Panc1 (cell line): ENCODE results near the gene ELP5. TPM values are rescaled to one million over a fixed set of nuclear protein-coding genes. Genes with fewer than 3 reads are reported as not detected.

ENCODE experiments used
- ATAC-seq: fragments of 200-7000 bp; cut with Tn5 transposase; 2 replicates; pipeline ENCODE4 v1.9.1; 2020; ENCODE audit warnings: mild to moderate bottlenecking, moderate library complexity
- BruUV-seq: library from RNA; stranded (reverse); fragments of 400-500 nt; replicated peaks from 2 replicates; lab custom pipeline; 2021; lab: Mats Ljungman, UMichigan
- CTCF ChIA-PET: fragments of 300-600 bp; sonication (Branson Sonifier 250); formaldehyde crosslinking; loops from one replicate; lab custom pipeline; 2022; ENCODE audit warnings: antibody characterized with exemption; lab: Charles Lee
- POLR2A ChIA-PET: fragments of 300-600 bp; sonication (Branson Sonifier 250); formaldehyde crosslinking; loops from one replicate; lab custom pipeline; 2022; ENCODE audit warnings: antibody characterized with exemption; lab: Charles Lee
- DNase-seq: peaks from one replicate; pipeline ENCODE4 v3.0.0-alpha.2; 2010; ENCODE audit warnings: low read depth, low spot score
- H3K27ac ChIP-seq: 2 replicates; pipeline ENCODE4 v1.5.1; 2011; ENCODE audit warnings: mild to moderate bottlenecking, low read length, inconsistent platforms
- H3K27me3 ChIP-seq: fragments of 200-500 bp; sonication (Bioruptor generic); 2 replicates; pipeline ENCODE4 v1.6.0; 2014; ENCODE audit warnings: low read length, inconsistent platforms; ENCODE audit not compliant: control insufficient read depth, insufficient read depth
- H3K36me3 ChIP-seq: fragments of 200-500 bp; sonication (Bioruptor generic); 2 replicates; pipeline ENCODE4 v1.5.1; 2014; ENCODE audit warnings: inconsistent platforms, mild to moderate bottlenecking, low read length, moderate library complexity; ENCODE audit not compliant: control insufficient read depth, insufficient read depth
- H3K4me1 ChIP-seq: 2 replicates; pipeline ENCODE4 v1.5.1; 2011; ENCODE audit warnings: inconsistent platforms, mild to moderate bottlenecking, low read length, moderate library complexity; ENCODE audit not compliant: control insufficient read depth, insufficient read depth
- H3K4me3 ChIP-seq, 2 experiments: 2 replicates each; pipeline ENCODE4 v1.5.1; 2011 to 2012; ENCODE audit warnings: low read depth in 2 of 2, low read length in 2 of 2, mild to moderate bottlenecking in 2 of 2, inconsistent platforms in 1 of 2, moderate library complexity in 1 of 2
- H3K9me3 ChIP-seq: fragments of 200-500 bp; sonication (Bioruptor generic); 2 replicates; pipeline ENCODE4 v1.5.1; 2014; ENCODE audit warnings: low read depth, mild to moderate bottlenecking, inconsistent platforms, low read length, moderate library complexity; ENCODE audit not compliant: control insufficient read depth, insufficient read depth
- POLR2AphosphoS5 ChIP-seq: IDR thresholded peaks from 2 replicates; pipeline ENCODE4 v1.6.1; 2012; ENCODE audit warnings: mild to moderate bottlenecking, low read depth, low read length, moderate library complexity
- TCF7L2 ChIP-seq: IDR thresholded peaks from 2 replicates; pipeline ENCODE4 v1.6.1; 2011; ENCODE audit warnings: mild to moderate bottlenecking, low read depth, low read length, inconsistent platforms
- in situ Hi-C: cut with HindIII; loops from 2 replicates; pipeline ENCODE4 v1.10.0; 2016; ENCODE audit warnings: low sequenced_read_pairs, low pct_unique_long_range_greater_than_20kb
- intact Hi-C: fragments of 100-400 bp; cut with micrococcal nuclease; formaldehyde crosslinking; loops from one replicate; pipeline ENCODE4 v1.10.0; 2022; ENCODE audit not compliant: unreplicated experiment
- total RNA-seq: library from RNA; stranded (reverse); gene quantifications from one replicate; pipeline ENCODE4 v1.2.1, GENCODE V29; 2021; ENCODE audit not compliant: unreplicated experiment
- TF ChIP-seq, protein P1 (sequence below): fragments of 450-650 bp; IDR thresholded peaks from 2 replicates; pipeline ENCODE4 v1.5.1; 2017; ENCODE audit warnings: mild to moderate bottlenecking
- TF ChIP-seq, protein P2 (sequence below), 2 experiments: IDR thresholded peaks; 2 replicates each; pipeline ENCODE4 v1.6.1; 2011 to 2012; ENCODE audit warnings: low read depth in 2 of 2, control low read depth in 1 of 2, low read length in 1 of 2, mild to moderate bottlenecking in 1 of 2, moderate library complexity in 1 of 2; ENCODE audit not compliant: insufficient read depth in 1 of 2

ELP5 gene
- total RNA-seq, 1 experiment from 2014 or later, result 89.5 TPM

DNA sequence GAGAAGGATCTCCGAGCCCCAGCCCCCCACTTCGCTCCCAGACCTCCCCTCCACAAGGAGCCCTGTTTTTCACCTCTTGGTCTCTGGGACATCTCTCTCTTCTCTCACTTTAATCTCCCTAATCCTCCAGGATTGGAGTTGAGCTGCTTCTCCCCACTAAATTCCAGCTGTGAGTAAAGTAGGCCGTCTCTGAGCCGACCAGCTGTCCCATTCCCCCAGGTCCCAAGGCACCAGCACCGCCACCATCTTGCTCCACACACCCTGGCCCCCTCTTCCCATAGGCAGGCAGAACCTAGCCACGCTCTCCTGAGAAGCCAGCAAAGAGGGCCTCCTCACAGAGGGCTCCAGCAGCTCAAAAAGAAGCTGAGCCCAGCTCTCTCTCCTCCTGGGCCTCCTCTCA lies 33.3 kb upstream of the ELP5 start:
- no TSS peak for BruUV-seq
- H3K4me1 ChIP-seq, result peaks cover 50% of the 10 kb centered on the region

DNA sequence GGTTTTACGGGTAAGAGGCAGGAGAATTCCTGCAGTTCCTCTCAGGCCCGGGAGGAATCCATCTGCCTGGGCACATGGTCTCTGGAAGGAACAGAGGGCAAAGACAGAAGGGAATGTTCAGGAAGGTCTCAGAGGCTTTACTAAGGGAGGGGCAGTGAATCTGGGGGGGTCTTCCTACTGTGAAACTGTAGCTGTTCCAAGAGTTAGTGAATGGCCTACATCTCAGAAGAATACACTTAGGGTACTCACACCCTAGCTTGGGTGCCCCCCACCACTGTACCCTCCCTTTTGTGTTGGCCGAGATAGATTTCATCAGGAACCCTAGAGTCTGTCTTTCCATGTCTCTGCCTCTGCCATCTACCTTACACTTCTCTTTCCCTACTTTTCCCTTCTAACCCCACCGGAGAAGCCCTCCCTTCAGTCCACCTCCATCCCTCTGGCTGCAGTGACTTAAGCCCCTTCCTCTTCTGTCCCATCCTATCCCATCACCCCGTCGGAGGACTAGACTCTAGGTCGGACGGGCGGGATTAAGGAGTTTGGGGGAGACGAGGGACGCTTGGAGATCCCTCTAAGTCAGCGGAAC lies 32.7 kb upstream of the ELP5 start:
- Histone ChIP-seq H3K9me3 (no peaks in the 10 kb centered on the region), H3K4me1 (peaks cover 53% of the 10 kb centered on the region), H3K27ac (peak overlapping the region; percentile 95), H3K36me3 (peaks cover 5% of the 10 kb centered on the region; the same call in 1 of the 2 replicates), H3K27me3 (no peaks in the 10 kb centered on the region), H3K4me3 (peak overlapping the region; percentile 73 to 78)
- intact Hi-C loops, result no loop called here
- CTCF ChIA-PET, result interaction anchor here (0.6 kb wide), 1 partner anchor 153 kb away, joined by 4 read pairs; no protein-coding TSS in a partner anchor
- TF ChIP-seq, protein P1, sequence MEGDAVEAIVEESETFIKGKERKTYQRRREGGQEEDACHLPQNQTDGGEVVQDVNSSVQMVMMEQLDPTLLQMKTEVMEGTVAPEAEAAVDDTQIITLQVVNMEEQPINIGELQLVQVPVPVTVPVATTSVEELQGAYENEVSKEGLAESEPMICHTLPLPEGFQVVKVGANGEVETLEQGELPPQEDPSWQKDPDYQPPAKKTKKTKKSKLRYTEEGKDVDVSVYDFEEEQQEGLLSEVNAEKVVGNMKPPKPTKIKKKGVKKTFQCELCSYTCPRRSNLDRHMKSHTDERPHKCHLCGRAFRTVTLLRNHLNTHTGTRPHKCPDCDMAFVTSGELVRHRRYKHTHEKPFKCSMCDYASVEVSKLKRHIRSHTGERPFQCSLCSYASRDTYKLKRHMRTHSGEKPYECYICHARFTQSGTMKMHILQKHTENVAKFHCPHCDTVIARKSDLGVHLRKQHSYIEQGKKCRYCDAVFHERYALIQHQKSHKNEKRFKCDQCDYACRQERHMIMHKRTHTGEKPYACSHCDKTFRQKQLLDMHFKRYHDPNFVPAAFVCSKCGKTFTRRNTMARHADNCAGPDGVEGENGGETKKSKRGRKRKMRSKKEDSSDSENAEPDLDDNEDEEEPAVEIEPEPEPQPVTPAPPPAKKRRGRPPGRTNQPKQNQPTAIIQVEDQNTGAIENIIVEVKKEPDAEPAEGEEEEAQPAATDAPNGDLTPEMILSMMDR, result no peak
- no peak for TF ChIP-seq TCF7L2
- TF ChIP-seq, protein P2, sequence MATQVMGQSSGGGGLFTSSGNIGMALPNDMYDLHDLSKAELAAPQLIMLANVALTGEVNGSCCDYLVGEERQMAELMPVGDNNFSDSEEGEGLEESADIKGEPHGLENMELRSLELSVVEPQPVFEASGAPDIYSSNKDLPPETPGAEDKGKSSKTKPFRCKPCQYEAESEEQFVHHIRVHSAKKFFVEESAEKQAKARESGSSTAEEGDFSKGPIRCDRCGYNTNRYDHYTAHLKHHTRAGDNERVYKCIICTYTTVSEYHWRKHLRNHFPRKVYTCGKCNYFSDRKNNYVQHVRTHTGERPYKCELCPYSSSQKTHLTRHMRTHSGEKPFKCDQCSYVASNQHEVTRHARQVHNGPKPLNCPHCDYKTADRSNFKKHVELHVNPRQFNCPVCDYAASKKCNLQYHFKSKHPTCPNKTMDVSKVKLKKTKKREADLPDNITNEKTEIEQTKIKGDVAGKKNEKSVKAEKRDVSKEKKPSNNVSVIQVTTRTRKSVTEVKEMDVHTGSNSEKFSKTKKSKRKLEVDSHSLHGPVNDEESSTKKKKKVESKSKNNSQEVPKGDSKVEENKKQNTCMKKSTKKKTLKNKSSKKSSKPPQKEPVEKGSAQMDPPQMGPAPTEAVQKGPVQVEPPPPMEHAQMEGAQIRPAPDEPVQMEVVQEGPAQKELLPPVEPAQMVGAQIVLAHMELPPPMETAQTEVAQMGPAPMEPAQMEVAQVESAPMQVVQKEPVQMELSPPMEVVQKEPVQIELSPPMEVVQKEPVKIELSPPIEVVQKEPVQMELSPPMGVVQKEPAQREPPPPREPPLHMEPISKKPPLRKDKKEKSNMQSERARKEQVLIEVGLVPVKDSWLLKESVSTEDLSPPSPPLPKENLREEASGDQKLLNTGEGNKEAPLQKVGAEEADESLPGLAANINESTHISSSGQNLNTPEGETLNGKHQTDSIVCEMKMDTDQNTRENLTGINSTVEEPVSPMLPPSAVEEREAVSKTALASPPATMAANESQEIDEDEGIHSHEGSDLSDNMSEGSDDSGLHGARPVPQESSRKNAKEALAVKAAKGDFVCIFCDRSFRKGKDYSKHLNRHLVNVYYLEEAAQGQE (IDR thresholded peaks at IDR 0.05; ENCODE audit: insufficient read depth in 1 of 2, low read depth in 2 of 2, low read length in 1 of 2), result no peak
- TF ChIP-seq POLR2AphosphoS5, result no peak
- no TSS peak for BruUV-seq
- ATAC-seq, result no peak
- POLR2A ChIA-PET, result interaction anchor here (0.6 to 0.8 kb wide), 2 partner anchors 103 to 176 kb away, joined by 3 to 4 read pairs; no protein-coding TSS in a partner anchor
- DNase-seq, result no peak
- in situ Hi-C loops, result no loop called here

More for the DNA sequence above, 33.3 kb upstream of the ELP5 start:
- no peak for TF ChIP-seq POLR2AphosphoS5
- intact Hi-C loops (no loop called here), in situ Hi-C loops (no loop called here)
- ChIA-PET CTCF (no interaction called here), POLR2A (interaction anchor here (0.8 kb wide), 1 partner anchor 175 kb away, joined by 4 read pairs; no protein-coding TSS in a partner anchor)
- H3K36me3 ChIP-seq, result peaks cover 5% of the 10 kb centered on the region; the same call in 1 of the 2 replicates
- no peak overlapping the region for H3K4me3 ChIP-seq
- H3K9me3 ChIP-seq, result no peaks in the 10 kb centered on the region
- H3K27me3 ChIP-seq, result no peaks in the 10 kb centered on the region
- no peak for ATAC-seq
- H3K27ac ChIP-seq, result peak overlapping the region; percentile 95
- DNase-seq, result no peak
